Measurements from ENCODE around the gene GDPD4.

GDPD4 gene

GRCh38 chr11:77322506-77322905, 21.0 kb upstream of the GDPD4 start:
- no peaks in the 10 kb centered on the region for H3K4me1 ChIP-seq (ENCODE audit: low read length)
- H3K9me2 ChIP-seq (replicated peaks; ENCODE audit: insufficient read depth, low read length): no peaks in the 10 kb centered on the region
- H2AFZ ChIP-seq (ENCODE audit: low read length): no peak overlapping the region
- DNase-seq: no peak
- no peaks in the 10 kb centered on the region for H3K27me3 ChIP-seq (replicated peaks; ENCODE audit: insufficient read depth, low read length)
- H3K27ac ChIP-seq (ENCODE audit: low read length): no peak overlapping the region
- H3K4me3 ChIP-seq (ENCODE audit: low read length): no peak overlapping the region
- no peak overlapping the region for H3K9ac ChIP-seq (ENCODE audit: low read length)
- no peaks in the 10 kb centered on the region for H3K36me3 ChIP-seq (replicated peaks; ENCODE audit: insufficient read depth, low read length)
- no peaks in the 10 kb centered on the region for H4K20me1 ChIP-seq (ENCODE audit: insufficient read depth, low read length)
- H3K4me2 ChIP-seq (ENCODE audit: low read depth, low read length): no peak overlapping the region
- H3K9me3 ChIP-seq (replicated peaks; ENCODE audit: insufficient read depth, low read length): no peaks in the 10 kb centered on the region
- H3F3A ChIP-seq (ENCODE audit: insufficient read depth, low read length): no peaks in the 10 kb centered on the region
- no peak for TF ChIP-seq EZH2phosphoT487 (IDR thresholded peaks at IDR 0.05; ENCODE audit: low read length)
- no peaks in the 10 kb centered on the region for H3K79me2 ChIP-seq (ENCODE audit: low read length)

- H3K9me2 ChIP-seq (replicated peaks; ENCODE audit: insufficient read depth, low read length): no peaks in the 10 kb centered on the region
- no peaks in the 10 kb centered on the region for H3F3A ChIP-seq (ENCODE audit: insufficient read depth, low read length)
- H3K27ac ChIP-seq (ENCODE audit: low read length): no peak overlapping the region
- no peak overlapping the region for H2AFZ ChIP-seq (ENCODE audit: low read length)
- no peaks in the 10 kb centered on the region for H3K4me1 ChIP-seq (ENCODE audit: low read length)
- no peak overlapping the region for H3K9ac ChIP-seq (ENCODE audit: low read length)
- H3K4me3 ChIP-seq (ENCODE audit: low read length): no peak overlapping the region
- DNase-seq: no peak
- H4K20me1 ChIP-seq (ENCODE audit: insufficient read depth, low read length): no peaks in the 10 kb centered on the region
- no peaks in the 10 kb centered on the region for H3K79me2 ChIP-seq (ENCODE audit: low read length)
- TF ChIP-seq EZH2phosphoT487 (IDR thresholded peaks at IDR 0.05; ENCODE audit: low read length): no peak
- TF ChIP-seq, protein P1, sequence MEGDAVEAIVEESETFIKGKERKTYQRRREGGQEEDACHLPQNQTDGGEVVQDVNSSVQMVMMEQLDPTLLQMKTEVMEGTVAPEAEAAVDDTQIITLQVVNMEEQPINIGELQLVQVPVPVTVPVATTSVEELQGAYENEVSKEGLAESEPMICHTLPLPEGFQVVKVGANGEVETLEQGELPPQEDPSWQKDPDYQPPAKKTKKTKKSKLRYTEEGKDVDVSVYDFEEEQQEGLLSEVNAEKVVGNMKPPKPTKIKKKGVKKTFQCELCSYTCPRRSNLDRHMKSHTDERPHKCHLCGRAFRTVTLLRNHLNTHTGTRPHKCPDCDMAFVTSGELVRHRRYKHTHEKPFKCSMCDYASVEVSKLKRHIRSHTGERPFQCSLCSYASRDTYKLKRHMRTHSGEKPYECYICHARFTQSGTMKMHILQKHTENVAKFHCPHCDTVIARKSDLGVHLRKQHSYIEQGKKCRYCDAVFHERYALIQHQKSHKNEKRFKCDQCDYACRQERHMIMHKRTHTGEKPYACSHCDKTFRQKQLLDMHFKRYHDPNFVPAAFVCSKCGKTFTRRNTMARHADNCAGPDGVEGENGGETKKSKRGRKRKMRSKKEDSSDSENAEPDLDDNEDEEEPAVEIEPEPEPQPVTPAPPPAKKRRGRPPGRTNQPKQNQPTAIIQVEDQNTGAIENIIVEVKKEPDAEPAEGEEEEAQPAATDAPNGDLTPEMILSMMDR (IDR thresholded peaks at IDR 0.05; ENCODE audit: low read length): no peak
- no peak for TF ChIP-seq EZH2 (optimal IDR thresholded peaks at IDR 0.05; ENCODE audit: low read depth, low read length)
- no peaks in the 10 kb centered on the region for H3K27me3 ChIP-seq (replicated peaks; ENCODE audit: insufficient read depth, low read length)
- H3K9me3 ChIP-seq (replicated peaks; ENCODE audit: insufficient read depth, low read length): no peaks in the 10 kb centered on the region
- no peak overlapping the region for H3K4me2 ChIP-seq (ENCODE audit: low read depth, low read length)
- no peaks in the 10 kb centered on the region for H3K36me3 ChIP-seq (replicated peaks; ENCODE audit: insufficient read depth, low read length)
These were observed 18.9 kb upstream of the GDPD4 start for GRCh38 chr11:77320351-77320750.

DNA sequence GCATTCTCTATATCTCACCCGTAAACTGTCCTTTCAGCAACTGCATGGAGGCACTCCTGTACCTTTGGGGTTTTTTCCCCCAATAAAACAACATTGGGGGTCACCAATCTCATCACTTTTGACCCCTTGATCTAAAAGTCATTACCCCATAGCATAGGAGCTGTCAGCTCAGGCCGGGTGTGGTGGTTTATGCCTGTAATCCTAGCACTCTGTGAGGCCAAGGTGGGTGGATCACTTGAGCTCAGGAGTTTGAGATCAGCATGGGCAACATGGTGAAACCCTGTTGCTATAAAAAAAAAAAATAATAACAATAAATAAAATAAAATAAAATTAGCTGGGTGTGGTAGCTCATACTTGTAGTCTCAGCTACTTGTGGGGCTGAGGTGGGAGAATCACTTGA, 17.1 kb upstream of the GDPD4 start:
- no peaks in the 10 kb centered on the region for H3K79me2 ChIP-seq (ENCODE audit: low read length)
- no peak overlapping the region for H2AFZ ChIP-seq (ENCODE audit: low read length)
- TF ChIP-seq EZH2phosphoT487 (IDR thresholded peaks at IDR 0.05; ENCODE audit: low read length): no peak
- TF ChIP-seq EZH2 (optimal IDR thresholded peaks at IDR 0.05; ENCODE audit: low read depth, low read length): no peak
- TF ChIP-seq, protein P1 (IDR thresholded peaks at IDR 0.05; ENCODE audit: low read length): no peak
- H4K20me1 ChIP-seq (ENCODE audit: insufficient read depth, low read length): no peaks in the 10 kb centered on the region
- H3K27ac ChIP-seq (ENCODE audit: low read length): no peak overlapping the region
- no peaks in the 10 kb centered on the region for H3K9me2 ChIP-seq (replicated peaks; ENCODE audit: insufficient read depth, low read length)
- no peaks in the 10 kb centered on the region for H3K4me1 ChIP-seq (ENCODE audit: low read length)
- H3K36me3 ChIP-seq (replicated peaks; ENCODE audit: insufficient read depth, low read length): no peaks in the 10 kb centered on the region
- no peak for DNase-seq
- H3K9ac ChIP-seq (ENCODE audit: low read length): no peak overlapping the region
- no peaks in the 10 kb centered on the region for H3K27me3 ChIP-seq (replicated peaks; ENCODE audit: insufficient read depth, low read length)
- no peak overlapping the region for H3K4me3 ChIP-seq (ENCODE audit: low read length)
- no peaks in the 10 kb centered on the region for H3K9me3 ChIP-seq (replicated peaks; ENCODE audit: insufficient read depth, low read length)
- H3K4me2 ChIP-seq (ENCODE audit: low read depth, low read length): no peak overlapping the region
- no peaks in the 10 kb centered on the region for H3F3A ChIP-seq (ENCODE audit: insufficient read depth, low read length)

DNA sequence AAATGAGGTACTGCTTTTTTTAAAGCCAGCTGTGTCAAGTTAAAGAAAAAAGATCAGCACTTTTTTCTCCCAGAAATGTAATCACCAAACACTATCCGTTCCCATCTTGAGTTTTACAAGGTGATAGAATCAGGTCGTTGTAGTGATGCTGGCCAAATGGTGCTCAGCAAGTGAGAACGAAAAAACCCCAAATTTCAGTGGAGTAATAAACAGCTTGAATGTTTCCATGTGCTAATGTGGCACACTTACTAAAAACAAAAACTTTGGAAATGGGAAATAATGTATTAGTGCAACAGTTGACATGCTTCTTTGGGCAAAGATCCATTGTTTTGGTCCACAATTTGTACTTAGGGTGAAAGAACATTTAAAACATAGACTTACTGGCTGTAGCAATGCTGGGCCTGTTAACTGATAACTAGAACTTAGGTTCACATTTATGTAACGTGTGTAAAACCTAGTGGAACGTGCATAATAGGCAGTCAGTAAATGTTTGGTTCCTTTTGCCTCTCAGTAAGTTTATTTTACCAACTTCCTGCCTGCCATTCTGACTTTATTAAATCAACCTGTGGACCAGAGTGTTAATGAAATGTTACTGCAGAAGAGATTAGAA, 15.4 kb upstream of the GDPD4 start:
- no peak for DNase-seq
- Histone ChIP-seq H3K27me3 (replicated peaks; ENCODE audit: insufficient read depth, low read length) (no peaks in the 10 kb centered on the region), H3K4me3 (ENCODE audit: low read length) (no peak overlapping the region), H3K9me3 (replicated peaks; ENCODE audit: insufficient read depth, low read length) (no peaks in the 10 kb centered on the region), H3K79me2 (ENCODE audit: low read length) (no peaks in the 10 kb centered on the region), H3K4me2 (ENCODE audit: low read depth, low read length) (no peak overlapping the region), H2AFZ (ENCODE audit: low read length) (no peak overlapping the region), H3F3A (ENCODE audit: insufficient read depth, low read length) (no peaks in the 10 kb centered on the region), H3K27ac (ENCODE audit: low read length) (no peak overlapping the region), H4K20me1 (ENCODE audit: insufficient read depth, low read length) (no peaks in the 10 kb centered on the region), H3K4me1 (ENCODE audit: low read length) (no peaks in the 10 kb centered on the region), H3K9me2 (replicated peaks; ENCODE audit: insufficient read depth, low read length) (no peaks in the 10 kb centered on the region), H3K9ac (ENCODE audit: low read length) (no peak overlapping the region), H3K36me3 (replicated peaks; ENCODE audit: insufficient read depth, low read length) (no peaks in the 10 kb centered on the region)
- TF ChIP-seq EZH2phosphoT487 (IDR thresholded peaks at IDR 0.05; ENCODE audit: low read length): no peak
- no peak for TF ChIP-seq EZH2 (optimal IDR thresholded peaks at IDR 0.05; ENCODE audit: low read depth, low read length)
- TF ChIP-seq, protein P1 (IDR thresholded peaks at IDR 0.05; ENCODE audit: low read length): no peak

Measured in MM.1S (cell line).